Dermis blood vessel endothelial cell (primary cell): Measurements from ENCODE around the gene MTHFD1L. TPM values are rescaled to one million over a fixed set of nuclear protein-coding genes. Genes with fewer than 3 reads are reported as not detected.

ENCODE experiments used
- DNase-seq: peaks from one replicate; pipeline ENCODE4 v3.0.0; 2010
- total RNA-seq: library from RNA; depleted of rRNA; stranded (reverse); fragments of >200 nt; gene quantifications from 2 replicates; pipeline ENCODE4 v1.2.3, GENCODE V29; 2014

Gene MTHFD1L
- total RNA-seq, 1 donor from 2014 or later, result 38.6 TPM

DNA sequence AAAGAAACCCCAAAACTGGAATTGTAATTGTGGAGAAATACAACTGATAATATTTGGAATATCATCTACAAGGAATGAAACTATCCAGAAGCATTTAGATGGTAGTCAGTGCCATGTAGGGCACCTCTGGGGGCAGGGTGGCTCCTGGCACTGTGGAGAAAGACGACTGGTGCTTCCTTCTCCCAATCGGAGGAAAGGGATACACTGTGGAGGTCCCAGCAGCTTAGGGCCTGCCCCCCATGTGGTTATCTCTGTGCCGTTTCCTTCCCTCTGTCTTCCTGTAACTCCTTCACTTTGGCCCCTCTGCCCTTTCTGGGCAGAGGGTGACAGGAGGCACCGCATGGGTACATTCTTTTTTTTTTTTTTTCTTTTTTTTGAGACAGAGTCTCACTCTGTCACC, 178.4 kb downstream of the MTHFD1L start:
- peak; percentile 21 for DNase-seq

GRCh38 chr6:151044465-151045441, 179.3 kb downstream of the MTHFD1L start:
- DNase-seq, result peak; percentile 96

GRCh38 chr6:151045511-151046222, 180.2 kb downstream of the MTHFD1L start:
- peak; percentile 90 for DNase-seq

- no peak for DNase-seq
These were observed 185.7 kb downstream of the MTHFD1L start for GRCh38 chr6:151051164-151051563.

GRCh38 chr6:151052021-151052646, 186.6 kb downstream of the MTHFD1L start:
- DNase-seq, result no peak

- DNase-seq, result no peak
These were observed 188.8 kb downstream of the MTHFD1L start for GRCh38 chr6:151054306-151054705.

DNA sequence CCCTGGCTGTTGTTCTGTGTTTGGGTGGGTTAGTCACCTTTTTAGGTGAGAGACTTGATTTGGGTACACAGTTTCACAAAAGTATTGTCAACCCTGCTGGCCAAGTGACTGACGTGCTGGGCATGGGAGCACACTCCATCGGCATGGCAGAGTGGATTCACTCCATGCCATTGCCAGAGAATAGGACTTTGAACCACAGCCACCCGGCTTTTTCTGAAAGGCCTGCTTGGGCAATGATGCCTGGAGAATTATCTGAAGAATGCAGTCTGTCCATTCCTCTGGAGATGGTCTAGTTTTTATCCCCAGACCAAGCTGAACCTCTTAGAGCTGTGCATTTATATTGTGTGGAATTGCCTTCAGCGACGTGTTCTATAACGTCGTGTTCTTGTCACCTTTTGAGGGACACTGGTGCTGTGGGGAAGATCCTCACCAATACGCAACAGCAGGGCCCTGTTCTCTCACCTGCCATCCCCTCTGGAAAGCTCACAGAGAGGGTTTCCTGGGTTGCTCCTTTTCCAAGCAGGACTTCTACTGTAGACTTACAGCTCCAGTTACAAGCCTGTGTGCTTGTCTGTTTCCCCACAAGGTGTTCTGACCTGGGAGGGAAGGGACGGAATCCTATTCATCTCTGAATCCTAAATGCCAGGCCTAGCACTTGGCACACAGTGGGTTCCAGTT, 190.9 kb downstream of the MTHFD1L start:
- no peak for DNase-seq

DNA sequence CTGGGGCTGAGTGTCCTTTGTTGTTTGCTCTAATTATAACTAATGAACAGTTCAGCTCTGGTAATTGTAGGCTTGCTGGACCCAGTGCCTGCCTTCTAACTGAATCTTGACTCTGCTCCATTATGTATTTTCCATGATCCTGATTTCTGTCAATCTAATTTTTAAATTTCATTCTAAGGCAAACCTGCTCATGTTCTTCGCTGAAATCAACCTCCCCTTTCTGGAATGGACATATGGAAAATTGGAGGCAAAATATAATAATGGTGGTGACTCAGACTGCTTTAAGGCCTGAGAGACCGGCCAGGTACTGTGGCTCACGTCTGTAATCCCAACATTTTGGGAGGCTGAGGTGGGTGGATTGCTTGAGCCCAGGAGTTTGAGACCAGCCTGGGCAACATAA, 191.6 kb downstream of the MTHFD1L start:
- DNase-seq, result no peak

DNA sequence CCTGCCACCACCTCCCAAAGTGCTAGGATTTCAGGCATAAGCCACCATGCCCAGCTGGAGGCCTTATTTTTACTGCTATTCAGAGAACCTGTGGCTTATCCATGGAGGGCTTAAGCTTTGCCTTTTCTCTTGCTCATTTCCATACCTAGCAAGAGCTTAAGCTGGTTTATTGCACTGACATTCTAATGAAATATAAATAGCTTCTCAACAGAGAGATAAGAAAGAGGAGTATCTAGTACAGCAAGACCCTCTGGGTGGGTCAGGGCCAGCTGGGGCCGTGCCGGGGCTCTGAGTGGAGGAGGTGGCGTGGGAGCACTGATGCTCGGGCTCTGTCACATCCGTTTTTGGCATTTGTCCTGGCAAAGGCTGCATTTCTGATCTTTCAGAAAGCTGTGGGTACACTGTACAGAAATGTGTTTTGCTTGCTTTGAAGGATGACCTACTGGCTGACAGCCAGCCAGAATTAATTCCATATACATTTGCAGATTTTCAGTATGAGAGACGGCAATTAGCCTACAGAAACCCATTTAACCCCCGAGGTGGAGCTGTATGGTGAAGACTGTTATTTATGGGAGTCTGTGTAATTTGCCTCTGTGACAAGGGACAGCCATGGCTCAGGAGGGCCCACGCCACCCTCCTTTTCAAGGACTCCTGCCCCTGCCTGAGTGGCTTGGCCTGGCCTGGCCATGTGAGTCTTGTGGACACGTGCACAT, 192.7 kb downstream of the MTHFD1L start:
- DNase-seq, result peak; percentile 41

DNA sequence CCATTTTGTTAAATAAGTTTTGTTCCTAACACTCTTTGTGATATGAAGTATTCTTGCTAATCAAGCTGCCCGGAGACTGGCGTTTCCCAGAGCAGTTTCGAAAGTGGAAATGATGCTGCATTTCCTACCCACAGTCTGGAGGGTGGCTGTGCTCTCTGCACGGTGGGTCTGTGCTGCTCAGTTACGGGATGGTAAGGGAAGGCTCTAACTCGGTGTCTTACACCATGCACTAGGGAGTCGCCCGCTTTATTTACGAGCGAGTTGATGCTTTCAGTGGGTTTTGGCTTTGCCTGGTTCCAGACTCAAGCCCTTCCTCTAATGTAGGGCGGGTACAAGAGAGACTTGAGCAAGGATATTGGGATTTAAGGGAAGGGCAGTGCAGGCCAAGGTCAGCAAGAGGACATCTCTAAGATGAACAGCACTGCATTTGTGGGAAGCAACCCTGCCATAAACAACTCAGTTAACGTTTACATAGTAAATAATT, 194.2 kb downstream of the MTHFD1L start:
- DNase-seq, result peak; percentile 79

DNA sequence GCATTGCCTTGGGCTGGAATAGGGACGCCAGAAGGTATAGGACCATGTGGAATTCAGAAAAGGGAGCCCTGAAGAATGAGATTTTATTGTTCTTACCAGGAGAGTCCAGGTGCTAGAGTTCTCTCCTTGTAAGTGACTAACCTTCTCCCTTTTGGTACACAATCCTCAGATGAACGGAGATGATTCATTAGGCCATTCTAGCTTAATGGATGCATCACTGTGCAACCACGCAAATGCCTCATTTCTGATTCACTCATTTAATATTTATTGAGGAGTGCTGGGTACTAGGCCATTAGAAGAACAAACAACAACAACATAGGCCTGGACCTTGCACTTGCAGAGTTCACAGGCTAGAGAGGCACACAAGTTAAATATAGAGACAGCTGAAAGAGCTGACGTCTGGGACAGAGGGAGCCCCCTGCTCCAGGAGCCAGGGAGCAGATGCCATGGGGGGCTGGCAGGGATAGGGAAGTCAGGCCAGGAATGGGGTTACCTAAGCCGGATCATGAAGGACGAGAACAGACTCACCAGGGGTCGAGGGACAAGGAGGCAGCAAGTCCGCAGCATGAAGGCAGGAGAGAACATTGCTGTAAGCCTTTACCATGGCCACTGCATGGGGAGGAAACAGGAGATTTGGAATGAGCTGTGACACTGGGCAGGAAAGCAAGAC, 194.7 kb downstream of the MTHFD1L start:
- DNase-seq, result peak; percentile 94

GRCh38 chr6:151060766-151061531, 195.4 kb downstream of the MTHFD1L start:
- no peak for DNase-seq

DNA sequence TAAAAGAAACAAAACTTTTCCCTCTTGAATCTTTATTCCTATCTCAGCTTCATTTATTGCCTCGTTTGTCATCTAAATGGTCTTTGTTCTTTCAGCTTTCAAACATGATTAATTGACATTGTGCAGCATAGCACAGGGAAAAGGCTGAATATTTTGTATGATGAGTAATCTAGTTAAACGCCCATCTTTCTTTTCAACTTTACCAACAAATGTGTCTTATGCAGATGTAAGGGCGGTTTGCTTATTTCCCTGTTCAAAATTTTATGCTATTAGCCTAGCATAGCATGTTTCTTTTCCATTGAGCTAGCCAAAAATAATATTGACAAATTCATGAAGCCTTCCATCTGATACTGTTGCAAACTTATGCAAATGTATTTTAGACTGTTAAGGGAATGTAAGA, 197.8 kb downstream of the MTHFD1L start:
- peak; percentile 70 for DNase-seq

GRCh38 chr6:151063842-151064647, 198.5 kb downstream of the MTHFD1L start:
- no peak for DNase-seq

DNA sequence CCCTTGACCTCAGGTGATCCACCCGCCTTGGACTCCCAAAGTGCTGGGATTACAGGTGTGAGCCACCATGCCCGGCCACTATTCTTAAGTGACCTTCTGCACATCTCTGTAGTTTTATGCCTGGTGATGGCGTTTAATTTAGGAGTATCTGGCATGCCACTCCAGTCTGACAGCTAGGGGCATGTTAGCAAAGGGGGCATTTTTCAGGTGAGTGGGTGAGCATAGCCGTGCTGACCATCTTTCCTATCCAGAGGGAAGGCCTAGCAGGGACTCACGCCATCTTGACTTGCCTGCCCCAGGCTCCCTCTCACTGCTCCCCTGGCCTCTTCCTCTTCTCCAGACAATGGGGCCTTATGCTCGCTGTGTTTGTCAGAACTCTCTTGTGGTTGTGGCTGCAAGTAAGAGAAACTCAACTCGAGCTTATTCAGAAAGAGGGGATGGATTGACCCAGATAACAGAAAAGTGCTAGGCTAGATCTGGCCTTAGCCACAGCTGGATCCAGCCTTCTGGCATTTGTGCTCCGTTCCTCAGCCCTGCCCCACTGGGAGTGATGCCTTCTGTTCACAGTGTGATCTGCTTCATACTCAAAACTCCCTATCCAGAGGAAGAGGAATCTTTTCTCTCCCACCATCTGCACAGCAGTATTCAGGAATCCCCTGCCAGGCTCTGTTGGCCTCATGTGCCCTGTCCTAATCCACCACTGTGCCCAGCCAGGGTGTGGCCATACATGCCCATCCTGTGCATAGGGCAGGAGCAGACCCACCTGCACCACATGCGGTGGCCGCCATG, 199.7 kb downstream of the MTHFD1L start:
- DNase-seq, result no peak

- DNase-seq, result peak; percentile 99
These were observed 202.4 kb downstream of the MTHFD1L start for GRCh38 chr6:151067684-151068596.

DNA sequence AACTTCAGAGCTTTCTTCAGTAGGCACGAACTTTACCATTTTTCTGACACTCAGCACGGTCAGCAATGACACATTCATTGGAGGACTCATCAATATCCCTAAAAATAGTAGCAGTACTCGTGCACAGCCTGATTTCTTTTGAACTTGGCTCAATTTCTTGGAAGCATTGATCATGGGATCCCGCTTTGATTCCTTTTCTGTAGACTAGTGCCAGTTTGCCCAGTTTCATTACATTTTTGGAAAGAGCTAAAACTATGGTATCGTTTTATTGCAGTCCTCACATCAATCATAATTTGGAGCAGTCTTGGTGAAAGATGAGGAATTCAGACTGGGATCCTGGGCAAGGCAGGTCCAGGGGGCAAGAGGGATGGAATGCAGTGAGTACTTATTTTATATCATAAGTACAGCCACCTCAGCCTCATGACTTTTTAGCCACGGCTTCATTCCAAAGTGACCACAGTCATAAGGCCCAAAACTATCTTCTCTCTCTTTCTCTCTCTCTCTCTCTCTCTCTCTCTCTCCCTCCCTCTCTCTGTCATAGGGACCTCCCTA, 203.3 kb downstream of the MTHFD1L start:
- DNase-seq, result no peak
